GM23338 (cell line): Measurements from ENCODE around the gene MYOCD. TPM values are rescaled to one million over a fixed set of nuclear protein-coding genes. Genes with fewer than 3 reads are reported as not detected.
A peak's percentile ranks its signal among the peaks of the same experiment; 100 is the strongest.

Experiments used
- ATAC-seq: fragments of 200-7000 bp; cut with Tn5 transposase; 3 replicates; pipeline ENCODE4 v1.9.1; 2020
- DNase-seq: peaks from one replicate; pipeline ENCODE4 v3.0.0-alpha.2; 2015; ENCODE audit warnings: low spot score
- H2AFZ ChIP-seq: fragments of 200-600 bp; sonication (generic); 2 replicates; pipeline ENCODE4 v1.8.0; 2016; ENCODE audit warnings: antibody characterized with exemption, mild to moderate bottlenecking, moderate library complexity
- H3F3A ChIP-seq: fragments of 200-600 bp; sonication (generic); replicated peaks from 2 replicates; pipeline ENCODE4 v1.8.0; 2017; ENCODE audit warnings: antibody characterized with exemption, mixed run types, low read depth
- H3K27ac ChIP-seq: fragments of 200-600 bp; sonication (generic); 2 replicates; pipeline ENCODE4 v1.6.1; 2016; ENCODE audit warnings: low read depth
- H3K27me3 ChIP-seq: fragments of 200-600 bp; sonication (generic); 2 replicates; pipeline ENCODE4 v1.8.0; 2016; ENCODE audit warnings: mild to moderate bottlenecking, mixed run types, moderate library complexity; ENCODE audit not compliant: insufficient read depth
- H3K36me3 ChIP-seq: fragments of 200-600 bp; sonication (generic); 2 replicates; pipeline ENCODE4 v1.8.0; 2016; ENCODE audit warnings: mild to moderate bottlenecking; ENCODE audit not compliant: insufficient read depth
- H3K4me1 ChIP-seq: fragments of 200-600 bp; sonication (generic); 2 replicates; pipeline ENCODE4 v1.8.0; 2016; ENCODE audit warnings: mild to moderate bottlenecking, moderate library complexity; ENCODE audit not compliant: insufficient read depth
- H3K4me2 ChIP-seq: fragments of 200-600 bp; sonication (generic); 2 replicates; pipeline ENCODE4 v1.7.1; 2017; ENCODE audit warnings: mixed run types
- H3K4me3 ChIP-seq: fragments of 200-600 bp; sonication (generic); 2 replicates; pipeline ENCODE4 v1.6.1; 2016; ENCODE audit warnings: mixed run types
- H3K79me2 ChIP-seq: fragments of 200-600 bp; sonication (generic); replicated peaks from 2 replicates; pipeline ENCODE4 v1.8.0; 2017; ENCODE audit warnings: mild to moderate bottlenecking; ENCODE audit not compliant: insufficient read depth
- H3K9me2 ChIP-seq: fragments of 200-600 bp; sonication (generic); 2 replicates; pipeline ENCODE4 v1.8.0; 2017; ENCODE audit not compliant: insufficient read depth
- H4K20me1 ChIP-seq: fragments of 200-600 bp; sonication (generic); replicated peaks from 2 replicates; pipeline ENCODE4 v1.8.0; 2017; ENCODE audit warnings: mild to moderate bottlenecking; ENCODE audit not compliant: insufficient read depth
- H3K27ac Mint-ChIP-seq: 2 replicates; pipeline ENCODE4 v1.8.0; 2020; ENCODE audit warnings: inconsistent platforms, mild to moderate bottlenecking, moderate library complexity, mixed read lengths
- H3K27me3 Mint-ChIP-seq: 3 replicates; pipeline ENCODE4 v1.8.0; 2022; ENCODE audit warnings: low read depth, mild to moderate bottlenecking, moderate library complexity, mixed read lengths, inconsistent platforms; ENCODE audit not compliant: insufficient read depth, poor library complexity
- H3K36me3 Mint-ChIP-seq: 3 replicates; pipeline ENCODE4 v1.8.0; 2021; ENCODE audit warnings: low read depth, mild to moderate bottlenecking, inconsistent platforms, moderate library complexity, mixed read lengths
- H3K4me1 Mint-ChIP-seq: 3 replicates; pipeline ENCODE4 v1.8.0; 2020; ENCODE audit warnings: mild to moderate bottlenecking, inconsistent platforms, mixed read lengths
- H3K4me3 Mint-ChIP-seq: 3 replicates; pipeline ENCODE4 v1.8.0; 2021; ENCODE audit warnings: moderate library complexity, mild to moderate bottlenecking, inconsistent platforms, mixed read lengths
- H3K9me3 Mint-ChIP-seq: 3 replicates; pipeline ENCODE4 v1.8.0; 2020; ENCODE audit warnings: moderate library complexity, mild to moderate bottlenecking, inconsistent platforms, mixed read lengths
- CREB1 ChIP-seq: fragments of 250-450 bp; sonication (Bioruptor Pico); IDR thresholded peaks from 2 replicates; pipeline ENCODE4 v1.5.0; 2020; ENCODE audit warnings: low read depth, mild to moderate bottlenecking, moderate library complexity
- EZH2 ChIP-seq: fragments of 200-600 bp; sonication (generic); IDR thresholded peaks from one replicate; pipeline ENCODE4 v1.8.0; 2017; ENCODE audit warnings: antibody characterized with exemption, mild to moderate bottlenecking, low read depth; ENCODE audit not compliant: unreplicated experiment
- EZH2phosphoT487 ChIP-seq: fragments of 200-600 bp; sonication (generic); IDR thresholded peaks from one replicate; pipeline ENCODE4 v1.8.1; 2018; ENCODE audit warnings: antibody characterized with exemption; ENCODE audit not compliant: unreplicated experiment
- NANOG ChIP-seq: IDR thresholded peaks from 2 replicates; pipeline ENCODE4 v1.6.1; 2016; ENCODE audit warnings: antibody characterized with exemption, borderline replicate concordance
- ZNF331 ChIP-seq: fragments of 250-450 bp; sonication (Bioruptor Pico); IDR thresholded peaks from 2 replicates; pipeline ENCODE4 v1.5.0; 2020; ENCODE audit warnings: low read depth, mild to moderate bottlenecking, moderate library complexity
- polyA plus RNA-seq: library from polyadenylated mRNA; unstranded; fragments of >200 nt; fragmentation: Nextera tagmentation; extraction: Ambion mirVana; gene quantifications from 2 replicates; pipeline ENCODE4 v1.2.1, GENCODE V29; 2016
- total RNA-seq: library from RNA; depleted of rRNA; stranded (reverse); fragments of >200 nt; shearing (Covaris generic); gene quantifications from 2 replicates; pipeline ENCODE4 v1.2.3, GENCODE V29; 2014
- TF ChIP-seq, protein P1 (sequence below): IDR thresholded peaks from one replicate; pipeline ENCODE4 v1.6.1; 2018; ENCODE audit warnings: antibody characterized with exemption; ENCODE audit not compliant: unreplicated experiment
- TF ChIP-seq, protein P2 (sequence below), 2 experiments: fragments of 200-600 bp in 1 of 2; sonication (generic) in 1 of 2; conservative IDR thresholded peaks; 2 replicates each; pipeline versions ENCODE4 v1.5.1 to v1.6.1; 2016 to 2017; ENCODE audit warnings: antibody characterized with exemption in 2 of 2, low read depth in 2 of 2, mild to moderate bottlenecking in 2 of 2, moderate library complexity in 1 of 2
- TF ChIP-seq, protein P3 (sequence below): IDR thresholded peaks from 2 replicates; pipeline ENCODE4 v1.6.1; 2016; ENCODE audit warnings: antibody characterized with exemption

The MYOCD gene
- total and polyA plus RNA-seq, 2 experiments from 2014 or later: 0.80 to 2.4 TPM

- TF ChIP-seq, protein P1, sequence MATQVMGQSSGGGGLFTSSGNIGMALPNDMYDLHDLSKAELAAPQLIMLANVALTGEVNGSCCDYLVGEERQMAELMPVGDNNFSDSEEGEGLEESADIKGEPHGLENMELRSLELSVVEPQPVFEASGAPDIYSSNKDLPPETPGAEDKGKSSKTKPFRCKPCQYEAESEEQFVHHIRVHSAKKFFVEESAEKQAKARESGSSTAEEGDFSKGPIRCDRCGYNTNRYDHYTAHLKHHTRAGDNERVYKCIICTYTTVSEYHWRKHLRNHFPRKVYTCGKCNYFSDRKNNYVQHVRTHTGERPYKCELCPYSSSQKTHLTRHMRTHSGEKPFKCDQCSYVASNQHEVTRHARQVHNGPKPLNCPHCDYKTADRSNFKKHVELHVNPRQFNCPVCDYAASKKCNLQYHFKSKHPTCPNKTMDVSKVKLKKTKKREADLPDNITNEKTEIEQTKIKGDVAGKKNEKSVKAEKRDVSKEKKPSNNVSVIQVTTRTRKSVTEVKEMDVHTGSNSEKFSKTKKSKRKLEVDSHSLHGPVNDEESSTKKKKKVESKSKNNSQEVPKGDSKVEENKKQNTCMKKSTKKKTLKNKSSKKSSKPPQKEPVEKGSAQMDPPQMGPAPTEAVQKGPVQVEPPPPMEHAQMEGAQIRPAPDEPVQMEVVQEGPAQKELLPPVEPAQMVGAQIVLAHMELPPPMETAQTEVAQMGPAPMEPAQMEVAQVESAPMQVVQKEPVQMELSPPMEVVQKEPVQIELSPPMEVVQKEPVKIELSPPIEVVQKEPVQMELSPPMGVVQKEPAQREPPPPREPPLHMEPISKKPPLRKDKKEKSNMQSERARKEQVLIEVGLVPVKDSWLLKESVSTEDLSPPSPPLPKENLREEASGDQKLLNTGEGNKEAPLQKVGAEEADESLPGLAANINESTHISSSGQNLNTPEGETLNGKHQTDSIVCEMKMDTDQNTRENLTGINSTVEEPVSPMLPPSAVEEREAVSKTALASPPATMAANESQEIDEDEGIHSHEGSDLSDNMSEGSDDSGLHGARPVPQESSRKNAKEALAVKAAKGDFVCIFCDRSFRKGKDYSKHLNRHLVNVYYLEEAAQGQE: no peak
- TF ChIP-seq, protein P2, sequence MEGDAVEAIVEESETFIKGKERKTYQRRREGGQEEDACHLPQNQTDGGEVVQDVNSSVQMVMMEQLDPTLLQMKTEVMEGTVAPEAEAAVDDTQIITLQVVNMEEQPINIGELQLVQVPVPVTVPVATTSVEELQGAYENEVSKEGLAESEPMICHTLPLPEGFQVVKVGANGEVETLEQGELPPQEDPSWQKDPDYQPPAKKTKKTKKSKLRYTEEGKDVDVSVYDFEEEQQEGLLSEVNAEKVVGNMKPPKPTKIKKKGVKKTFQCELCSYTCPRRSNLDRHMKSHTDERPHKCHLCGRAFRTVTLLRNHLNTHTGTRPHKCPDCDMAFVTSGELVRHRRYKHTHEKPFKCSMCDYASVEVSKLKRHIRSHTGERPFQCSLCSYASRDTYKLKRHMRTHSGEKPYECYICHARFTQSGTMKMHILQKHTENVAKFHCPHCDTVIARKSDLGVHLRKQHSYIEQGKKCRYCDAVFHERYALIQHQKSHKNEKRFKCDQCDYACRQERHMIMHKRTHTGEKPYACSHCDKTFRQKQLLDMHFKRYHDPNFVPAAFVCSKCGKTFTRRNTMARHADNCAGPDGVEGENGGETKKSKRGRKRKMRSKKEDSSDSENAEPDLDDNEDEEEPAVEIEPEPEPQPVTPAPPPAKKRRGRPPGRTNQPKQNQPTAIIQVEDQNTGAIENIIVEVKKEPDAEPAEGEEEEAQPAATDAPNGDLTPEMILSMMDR (conservative IDR thresholded peaks at IDR 0.05; ENCODE audit: low read depth in 2 of 2): no peak
- TF ChIP-seq, protein P3, sequence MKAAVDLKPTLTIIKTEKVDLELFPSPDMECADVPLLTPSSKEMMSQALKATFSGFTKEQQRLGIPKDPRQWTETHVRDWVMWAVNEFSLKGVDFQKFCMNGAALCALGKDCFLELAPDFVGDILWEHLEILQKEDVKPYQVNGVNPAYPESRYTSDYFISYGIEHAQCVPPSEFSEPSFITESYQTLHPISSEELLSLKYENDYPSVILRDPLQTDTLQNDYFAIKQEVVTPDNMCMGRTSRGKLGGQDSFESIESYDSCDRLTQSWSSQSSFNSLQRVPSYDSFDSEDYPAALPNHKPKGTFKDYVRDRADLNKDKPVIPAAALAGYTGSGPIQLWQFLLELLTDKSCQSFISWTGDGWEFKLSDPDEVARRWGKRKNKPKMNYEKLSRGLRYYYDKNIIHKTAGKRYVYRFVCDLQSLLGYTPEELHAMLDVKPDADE: no peak
Measured at GRCh38 chr17:12625092-12625491, 40.6 kb upstream of the MYOCD start (continued).

DNA sequence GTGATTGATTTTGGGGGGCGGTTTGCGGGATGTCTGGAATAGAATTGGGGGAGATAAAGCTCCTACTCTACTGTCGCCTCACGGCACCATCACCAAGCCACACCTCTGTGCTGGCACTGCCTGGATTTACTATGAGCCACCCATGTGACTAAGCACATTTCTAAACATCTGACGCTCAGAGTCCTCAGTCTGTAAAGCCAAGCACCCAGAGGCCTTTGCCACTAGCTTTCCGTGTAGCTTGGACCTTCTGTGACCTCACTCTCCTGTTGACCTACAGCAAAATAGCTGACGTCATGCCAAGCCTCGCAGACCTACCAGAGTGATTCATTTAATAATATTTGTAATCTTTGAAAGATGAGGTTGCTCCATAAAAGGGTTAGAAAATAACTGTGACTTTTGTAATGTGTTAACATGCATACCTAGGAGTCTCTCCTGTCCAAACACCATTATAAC is 38.5 kb upstream of the MYOCD start:
- no peaks in the 10 kb centered on the region for H3K27me3 Mint-ChIP-seq
- H3K36me3 ChIP-seq: no peaks in the 10 kb centered on the region
- H3K9me3 Mint-ChIP-seq: no peaks in the 10 kb centered on the region; the same call in 2 of the 3 replicates
- TF ChIP-seq EZH2phosphoT487: no peak
- TF ChIP-seq ZNF331 (CRISPR knock-in tag): no peak
- TF ChIP-seq, protein P3: no peak
- no peak for TF ChIP-seq EZH2
- no peak for TF ChIP-seq NANOG
- TF ChIP-seq CREB1 (CRISPR knock-in tag): no peak
- TF ChIP-seq, protein P2 (conservative IDR thresholded peaks at IDR 0.05; ENCODE audit: low read depth in 2 of 2): no peak
- H3K4me3 Mint-ChIP-seq: no peak overlapping the region
- H3K79me2 ChIP-seq: no peaks in the 10 kb centered on the region
- H3K27me3 ChIP-seq: no peaks in the 10 kb centered on the region
- H3K27ac ChIP-seq: no peak overlapping the region
- no peaks in the 10 kb centered on the region for H3K36me3 Mint-ChIP-seq
- H3K4me3 ChIP-seq: no peak overlapping the region
- H3K4me2 ChIP-seq: no peak overlapping the region
- peak overlapping the region; percentile 64; the same call in 1 of the 2 replicates for H2AFZ ChIP-seq
- peaks cover 31% of the 10 kb centered on the region for H3K4me1 Mint-ChIP-seq
- 0 out of 2 replicates have a peak, but pooled peaks cover 6% of the 10 kb centered on the region for H3K9me2 ChIP-seq
- DNase-seq (no peak), ATAC-seq (no peak)
- peak overlapping the region; percentile 12 for H3K27ac Mint-ChIP-seq
- no peaks in the 10 kb centered on the region for H3F3A ChIP-seq
- no peaks in the 10 kb centered on the region for H4K20me1 ChIP-seq
- H3K4me1 ChIP-seq: peaks cover 22% of the 10 kb centered on the region
